HepG2 (cell line): ENCODE results near the gene BASP1. TPM values are rescaled to one million over a fixed set of nuclear protein-coding genes. Genes with fewer than 3 reads are reported as not detected.

Experiments used
- ATAC-seq: fragments of 200-7000 bp; cut with Tn5 transposase; 3 replicates; pipeline ENCODE4 v1.9.1; 2020; ENCODE audit warnings: mild to moderate bottlenecking, moderate library complexity
- BruUV-seq: library from RNA; stranded (reverse); fragments of 400-500 nt; replicated peaks from 2 replicates; lab custom pipeline; 2021; lab: Mats Ljungman, UMichigan
- CTCF ChIA-PET: fragments of 300-600 bp; formaldehyde crosslinking; extraction: SDS; loops from one replicate; lab custom pipeline; 2021; ENCODE audit warnings: low total read pairs, inconsistent platforms, low intra/inter-chr PET ratio; lab: Yijun Ruan, JAX
- POLR2A ChIA-PET: fragments of 350-600 bp; sonication (Branson Sonifier 250); formaldehyde crosslinking; loops from one replicate; lab custom pipeline; 2020; ENCODE audit warnings: antibody characterized with exemption, inconsistent platforms; lab: Yijun Ruan, JAX
- DNase-seq: peaks from one replicate; pipeline ENCODE4 v3.0.0-alpha.2; 2015; ENCODE audit warnings: low spot score
- FAIRE-seq: peaks from 3 replicates; lab custom pipeline; 2011; peaks lifted over from hg19 to GRCh38; lab: Jason Lieb, UNC
- H2AFZ ChIP-seq: one replicate; pipeline ENCODE4 v1.6.1; 2011; ENCODE audit warnings: low read length, inconsistent platforms
- H3K27ac ChIP-seq: fragments of 300-600 bp; 3 replicates; pipeline ENCODE4 v1.8.0; 2011; ENCODE audit warnings: mixed run types, mild to moderate bottlenecking, mixed read lengths, low read length, inconsistent platforms; ENCODE audit not compliant: insufficient read depth; ENCODE audit errors: extremely low read length
- H3K27me3 ChIP-seq, 2 experiments: fragments of 200-600 bp in 1 of 2; 2 replicates in 1 of 2; 3 replicates in 1 of 2; pipeline versions ENCODE4 v1.6.0 to v1.8.0; 2011; ENCODE audit warnings: low read length in 2 of 2, mild to moderate bottlenecking in 2 of 2, moderate library complexity in 2 of 2, inconsistent platforms in 1 of 2; ENCODE audit not compliant: insufficient read depth in 2 of 2, control insufficient read depth in 1 of 2
- H3K36me3 ChIP-seq, 2 experiments: fragments of 200-600 bp in 1 of 2; replicated peaks in 1 of 2; 2 replicates in 1 of 2; 3 replicates in 1 of 2; pipeline versions ENCODE4 v1.5.1 to v1.8.0; 2011; ENCODE audit warnings: low read length in 2 of 2, inconsistent platforms in 1 of 2; ENCODE audit not compliant: insufficient read depth in 2 of 2, control insufficient read depth in 1 of 2
- H3K4me1 ChIP-seq: 2 replicates; pipeline ENCODE4 v1.5.1; 2012; ENCODE audit warnings: low read length, inconsistent platforms; ENCODE audit not compliant: insufficient read depth
- H3K4me2 ChIP-seq: 2 replicates; pipeline ENCODE4 v1.6.0; 2011; ENCODE audit warnings: low read depth, low read length, inconsistent platforms
- H3K4me3 ChIP-seq, 3 experiments: fragments of 200-600 bp in 1 of 3; sonication (generic), shearing (Covaris generic) in 1 of 3; replicated peaks in 1 of 3; 2 replicates each; pipeline ENCODE4 v1.5.1; 2011 to 2016; ENCODE audit warnings: low read length in 3 of 3, inconsistent platforms in 2 of 3, low read depth in 2 of 3, mild to moderate bottlenecking in 2 of 3, control low read depth in 1 of 3, mixed read lengths in 1 of 3; ENCODE audit not compliant: insufficient read depth in 1 of 3
- H3K79me2 ChIP-seq: one replicate; pipeline ENCODE4 v1.6.1; 2011; ENCODE audit warnings: low read length, inconsistent platforms; ENCODE audit not compliant: insufficient read depth
- H3K9ac ChIP-seq: 2 replicates; pipeline ENCODE4 v1.6.0; 2011; ENCODE audit warnings: mild to moderate bottlenecking, low read depth, low read length, inconsistent platforms; ENCODE audit not compliant: insufficient read depth
- H3K9me3 ChIP-seq: 2 replicates; pipeline ENCODE4 v1.5.1; 2012; ENCODE audit warnings: mild to moderate bottlenecking, low read length
- H4K20me1 ChIP-seq: 2 replicates; pipeline ENCODE4 v1.6.0; 2011; ENCODE audit warnings: inconsistent platforms, mild to moderate bottlenecking, low read length, moderate library complexity; ENCODE audit not compliant: insufficient read depth
- ATRX ChIP-seq: sonication (generic); formaldehyde crosslinking; IDR thresholded peaks from 2 replicates; pipeline ENCODE4 v1.4.0; 2020; ENCODE audit warnings: missing genetic modification reagents, borderline replicate concordance
- FOXJ3 ChIP-seq: sonication (generic); formaldehyde crosslinking; IDR thresholded peaks from 2 replicates; pipeline ENCODE4 v1.4.0; 2020; ENCODE audit warnings: missing genetic modification reagents, mild to moderate bottlenecking, borderline replicate concordance
- HIC2 ChIP-seq: sonication (generic); formaldehyde crosslinking; IDR thresholded peaks from 2 replicates; pipeline ENCODE4 v1.9.0; 2022; ENCODE audit warnings: low read depth, missing genetic modification reagents
- IRX3 ChIP-seq: sonication (generic); formaldehyde crosslinking; IDR thresholded peaks from 2 replicates; pipeline ENCODE4 v1.8.1; 2023; ENCODE audit warnings: mild to moderate bottlenecking, low read depth, missing genetic modification reagents, borderline replicate concordance
- RORA ChIP-seq: sonication (generic); formaldehyde crosslinking; IDR thresholded peaks from 2 replicates; pipeline ENCODE4 v1.5.0; 2020; ENCODE audit warnings: mild to moderate bottlenecking, missing genetic modification reagents, moderate library complexity
- TBX2 ChIP-seq: sonication (generic); formaldehyde crosslinking; IDR thresholded peaks from 2 replicates; pipeline ENCODE4 v1.5.0; 2020; ENCODE audit warnings: missing genetic modification reagents, mild to moderate bottlenecking, borderline replicate concordance
- ZNF513 ChIP-seq: sonication (generic); formaldehyde crosslinking; conservative IDR thresholded peaks from 2 replicates; pipeline ENCODE4 v1.5.0; 2020; ENCODE audit warnings: missing genetic modification reagents
- ZNF550 ChIP-seq: sonication (generic); formaldehyde crosslinking; IDR thresholded peaks from 2 replicates; pipeline ENCODE4 v1.4.0; 2020; ENCODE audit warnings: mild to moderate bottlenecking, missing genetic modification reagents, borderline replicate concordance
- ZNF558 ChIP-seq: sonication (generic); formaldehyde crosslinking; IDR thresholded peaks from 2 replicates; pipeline ENCODE4 v1.9.0; 2022; ENCODE audit warnings: mild to moderate bottlenecking, missing genetic modification reagents, borderline replicate concordance
- ZNF737 ChIP-seq: sonication (generic); formaldehyde crosslinking; IDR thresholded peaks from 2 replicates; pipeline ENCODE4 v1.5.0; 2020; ENCODE audit warnings: missing genetic modification reagents, mild to moderate bottlenecking, borderline replicate concordance
- WGBS: methylation state at CpG from one replicate; pipeline ENCODE4 v1.1.6; 2017; ENCODE audit warnings: low lambda C conversion rate; 5-methylcytosine and 5-hydroxymethylcytosine counted together
- in situ Hi-C: cut with HindIII; loops from 2 replicates; pipeline ENCODE4 v1.10.0; 2017; ENCODE audit warnings: low pct_unique_long_range_greater_than_20kb; ENCODE audit not compliant: extremely low pct_ligation_motif_present
- intact Hi-C: fragments of 100-400 bp; cut with micrococcal nuclease; formaldehyde crosslinking; loops from one replicate; pipeline ENCODE4 v1.10.0; 2022; ENCODE audit not compliant: unreplicated experiment
- polyA plus RNA-seq, 8 experiments: library from polyadenylated mRNA; depleted of rRNA in 3 of 8; stranded (reverse) in 7 of 8; unstranded in 1 of 8; fragments of >200 nt; fragmentation: Illumina TruSeq in 4 of 8; extraction: Trizol in 4 of 8; gene quantifications; 2 replicates each; pipeline versions ENCODE4 v1.2.1 to v1.2.3, GENCODE V29; 2011 to 2016; ENCODE audit warnings: low read depth in 4 of 8, missing spikeins in 1 of 8, mixed read lengths in 1 of 8; ENCODE audit not compliant: insufficient read depth in 1 of 8
- total RNA-seq, 5 experiments: library from RNA; depleted of rRNA; stranded (reverse); fragments of >200 nt; fragmentation: Illumina TruSeq; extraction: Trizol; gene quantifications; 2 replicates each; pipeline ENCODE4 v1.2.3, GENCODE V29; 2016; ENCODE audit warnings: low read depth in 1 of 5
- TF ChIP-seq, protein P1 (sequence below): sonication (generic); formaldehyde crosslinking; IDR thresholded peaks from 2 replicates; pipeline ENCODE4 v1.8.1; 2023; ENCODE audit warnings: mild to moderate bottlenecking, missing genetic modification reagents, borderline replicate concordance

The BASP1 gene
- total and polyA plus RNA-seq, 2 of the 13 experiments (the other 11 are each of a cell fraction or from before 2014, with no cell fraction given): 0.04 TPM; not detected in 1

DNA sequence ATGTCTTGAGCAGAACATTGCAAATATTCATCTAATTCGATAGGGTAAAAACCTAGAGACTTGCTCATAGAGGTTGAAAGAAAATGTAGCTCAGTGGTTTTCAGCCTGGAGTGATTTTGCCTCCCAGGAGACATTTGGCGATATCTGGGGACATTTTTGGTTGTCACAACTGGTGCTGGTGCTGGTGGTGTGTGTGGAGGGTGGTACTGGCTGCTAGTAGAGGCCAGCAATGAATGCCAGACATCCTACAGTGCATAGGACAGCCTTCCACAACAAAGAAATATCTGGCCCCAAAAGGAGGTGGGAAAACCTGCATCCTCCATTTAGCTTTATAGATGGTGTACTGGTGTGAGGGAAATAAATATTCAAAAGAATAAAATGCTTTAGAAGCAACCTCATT is 2.1 kb upstream of the BASP1 start:
- in situ Hi-C loops (loop anchor here (5.0 kb wide), 1 partner anchor 1092 kb away; no protein-coding TSS in a partner anchor), intact Hi-C loops (no loop called here)
- ChIA-PET CTCF (interaction anchor here (0.6 to 2.1 kb wide), 4 partner anchors 1067 to 1099 kb away, joined by 3 to 20 read pairs (median 12); no protein-coding TSS in a partner anchor), POLR2A (no interaction called here)
- H3K4me2 ChIP-seq: no peak overlapping the region
- H3K9me3 ChIP-seq: no peaks in the 10 kb centered on the region
- BruUV-seq: no TSS peak
- no peak overlapping the region for H3K27ac ChIP-seq
- no peaks in the 10 kb centered on the region for H3K36me3 ChIP-seq
- H3K4me1 ChIP-seq: no peaks in the 10 kb centered on the region
- no peak for FAIRE-seq
- 0% methylated on average over 2 of the region's 2 CpGs for WGBS
- no peaks in the 10 kb centered on the region for H4K20me1 ChIP-seq
- TF ChIP-seq ATRX (CRISPR knock-in tag) (no peak), IRX3 (CRISPR knock-in tag) (no peak), ZNF513 (CRISPR knock-in tag) (no peak), TBX2 (CRISPR knock-in tag) (no peak), ZNF550 (no peak), FOXJ3 (CRISPR knock-in tag) (no peak), RORA (CRISPR knock-in tag) (no peak), ZNF558 (no peak), ZNF737 (CRISPR knock-in tag) (no peak), HIC2 (CRISPR knock-in tag) (no peak)
- TF ChIP-seq, protein P1, sequence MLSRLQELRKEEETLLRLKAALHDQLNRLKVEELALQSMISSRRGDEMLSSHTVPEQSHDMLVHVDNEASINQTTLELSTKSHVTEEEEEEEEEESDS: no peak
- no peak overlapping the region for H3K9ac ChIP-seq
- DNase-seq: no peak
- no peaks in the 10 kb centered on the region for H3K27me3 ChIP-seq
- no peak overlapping the region for H2AFZ ChIP-seq
- no peak overlapping the region for H3K4me3 ChIP-seq
- no peak for ATAC-seq
- H3K79me2 ChIP-seq: no peaks in the 10 kb centered on the region
